Measurements from ENCODE around the gene PBXIP1. TPM values are rescaled to one million over a fixed set of nuclear protein-coding genes. Genes with fewer than 3 reads are reported as not detected.
A peak's percentile ranks its signal among the peaks of the same experiment; 100 is the strongest.

PBXIP1 gene
- total RNA-seq, 3 donors from 2014 or later, result 35.6 to 146 (median 49.4) TPM

DNA sequence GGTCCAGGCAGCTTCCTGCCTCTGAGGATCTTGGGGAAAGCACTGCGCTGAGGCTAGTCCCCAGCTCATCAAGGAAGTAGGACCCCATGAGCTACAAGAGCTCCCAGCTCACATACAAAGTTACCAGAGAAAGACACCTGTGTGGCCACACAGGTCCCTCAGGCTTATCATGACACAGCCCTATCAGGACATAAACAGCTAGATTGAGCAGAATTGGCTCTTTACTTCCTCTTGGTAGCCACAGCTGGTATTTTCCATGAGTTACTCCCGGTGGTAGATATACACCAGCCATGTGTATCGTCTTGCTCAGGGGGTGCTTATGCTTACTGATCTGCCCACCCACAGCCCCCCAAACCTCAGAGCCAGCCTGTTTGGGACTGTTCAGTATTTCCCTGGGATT lies 38.7 kb upstream of the PBXIP1 start:
- peak in 1 of 3 donors; percentile 15 for DNase-seq

DNA sequence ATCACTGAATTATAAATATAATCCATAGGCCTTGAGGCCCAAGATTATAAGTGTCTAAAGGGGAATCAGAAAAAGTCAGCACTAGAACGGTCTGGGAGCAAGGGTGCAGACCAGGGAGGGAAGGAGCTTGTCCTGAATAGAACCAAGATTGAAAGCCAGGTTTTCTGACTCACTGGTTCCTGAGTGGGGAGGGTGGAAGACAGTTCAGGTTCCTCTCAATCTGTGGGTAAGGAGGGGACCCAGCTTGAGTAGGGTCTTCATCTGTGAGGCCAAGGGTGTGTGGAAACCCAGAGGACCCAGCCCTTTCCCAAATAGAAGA lies 38.3 kb upstream of the PBXIP1 start:
- Histone ChIP-seq H3K9me3 (no peaks in the 10 kb centered on the region), H3K4me3 (no peak overlapping the region), H3K4me1 (ENCODE audit: low read depth) (peaks cover 12% of the 10 kb centered on the region), H3K36me3 (ENCODE audit: low read depth) (no peaks in the 10 kb centered on the region)
- DNase-seq, result no peak
- no peak for ATAC-seq
- intact Hi-C loops (cut with DNase I, micrococcal nuclease), result no loop called here
- TF ChIP-seq, protein P1, sequence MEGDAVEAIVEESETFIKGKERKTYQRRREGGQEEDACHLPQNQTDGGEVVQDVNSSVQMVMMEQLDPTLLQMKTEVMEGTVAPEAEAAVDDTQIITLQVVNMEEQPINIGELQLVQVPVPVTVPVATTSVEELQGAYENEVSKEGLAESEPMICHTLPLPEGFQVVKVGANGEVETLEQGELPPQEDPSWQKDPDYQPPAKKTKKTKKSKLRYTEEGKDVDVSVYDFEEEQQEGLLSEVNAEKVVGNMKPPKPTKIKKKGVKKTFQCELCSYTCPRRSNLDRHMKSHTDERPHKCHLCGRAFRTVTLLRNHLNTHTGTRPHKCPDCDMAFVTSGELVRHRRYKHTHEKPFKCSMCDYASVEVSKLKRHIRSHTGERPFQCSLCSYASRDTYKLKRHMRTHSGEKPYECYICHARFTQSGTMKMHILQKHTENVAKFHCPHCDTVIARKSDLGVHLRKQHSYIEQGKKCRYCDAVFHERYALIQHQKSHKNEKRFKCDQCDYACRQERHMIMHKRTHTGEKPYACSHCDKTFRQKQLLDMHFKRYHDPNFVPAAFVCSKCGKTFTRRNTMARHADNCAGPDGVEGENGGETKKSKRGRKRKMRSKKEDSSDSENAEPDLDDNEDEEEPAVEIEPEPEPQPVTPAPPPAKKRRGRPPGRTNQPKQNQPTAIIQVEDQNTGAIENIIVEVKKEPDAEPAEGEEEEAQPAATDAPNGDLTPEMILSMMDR (IDR thresholded peaks at IDR 0.05), result no peak

More for the DNA sequence above, 38.7 kb upstream of the PBXIP1 start:
- Histone ChIP-seq H3K4me3 (no peak overlapping the region), H3K36me3 (ENCODE audit: low read depth) (no peaks in the 10 kb centered on the region), H3K4me1 (ENCODE audit: low read depth) (peaks cover 11% of the 10 kb centered on the region), H3K9me3 (no peaks in the 10 kb centered on the region)
- intact Hi-C loops (cut with DNase I, micrococcal nuclease), result no loop called here
- TF ChIP-seq, protein P1 (IDR thresholded peaks at IDR 0.05), result no peak
- no peak for ATAC-seq

DNA sequence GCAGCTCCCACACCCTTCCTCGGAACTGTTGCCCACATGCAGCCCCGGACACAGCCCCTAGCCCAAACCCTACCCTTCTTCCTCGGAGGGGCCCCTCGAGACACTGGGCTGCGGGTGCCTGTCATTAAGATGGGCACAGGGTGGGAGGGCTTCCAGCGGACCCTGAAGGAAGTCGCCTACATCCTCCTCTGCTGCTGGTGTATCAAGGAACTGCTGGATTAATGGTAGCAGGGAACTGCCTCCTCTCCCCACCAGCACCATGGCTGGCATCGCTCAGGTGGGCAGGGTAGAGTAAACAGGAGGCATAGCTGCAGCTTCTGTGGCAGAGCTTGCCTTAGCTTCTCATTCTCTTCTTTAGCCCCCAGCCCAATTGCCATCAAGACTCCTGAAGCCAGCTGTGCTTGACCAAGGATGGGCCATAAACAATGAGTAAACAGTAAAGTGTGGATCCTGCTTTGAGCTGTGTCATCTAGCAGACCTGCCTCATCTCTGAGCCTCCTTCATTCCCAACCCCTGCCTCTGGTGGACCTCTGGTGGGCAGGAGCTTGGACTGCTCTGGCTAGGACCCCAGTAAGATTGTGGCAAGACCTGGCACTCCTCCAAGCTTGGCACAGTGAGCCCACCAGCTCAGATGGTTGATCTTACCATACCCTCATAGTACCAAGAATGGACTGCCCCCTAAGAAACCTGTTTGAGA lies 37.8 kb upstream of the PBXIP1 start, which contains the start of gene LENEP:
Gene LENEP, plus strand, starts transcription at position 15 of the 697 bp plus-strand sequence. Its CDS starts 22 bp downstream, at position 37.
- no peaks in the 10 kb centered on the region for H3K36me3 ChIP-seq (ENCODE audit: low read depth)
- DNase-seq (peak in 2 of 3 donors; percentile 35 to 41), ATAC-seq (no peak)
- H3K9me3 ChIP-seq, result no peaks in the 10 kb centered on the region
- TF ChIP-seq, protein P1 (IDR thresholded peaks at IDR 0.05), result no peak
- intact Hi-C loops (cut with DNase I, micrococcal nuclease), result no loop called here
- peaks cover 11% of the 10 kb centered on the region for H3K4me1 ChIP-seq (ENCODE audit: low read depth)
- no peak within 1 kb of the TSS for H3K4me3 ChIP-seq

DNA sequence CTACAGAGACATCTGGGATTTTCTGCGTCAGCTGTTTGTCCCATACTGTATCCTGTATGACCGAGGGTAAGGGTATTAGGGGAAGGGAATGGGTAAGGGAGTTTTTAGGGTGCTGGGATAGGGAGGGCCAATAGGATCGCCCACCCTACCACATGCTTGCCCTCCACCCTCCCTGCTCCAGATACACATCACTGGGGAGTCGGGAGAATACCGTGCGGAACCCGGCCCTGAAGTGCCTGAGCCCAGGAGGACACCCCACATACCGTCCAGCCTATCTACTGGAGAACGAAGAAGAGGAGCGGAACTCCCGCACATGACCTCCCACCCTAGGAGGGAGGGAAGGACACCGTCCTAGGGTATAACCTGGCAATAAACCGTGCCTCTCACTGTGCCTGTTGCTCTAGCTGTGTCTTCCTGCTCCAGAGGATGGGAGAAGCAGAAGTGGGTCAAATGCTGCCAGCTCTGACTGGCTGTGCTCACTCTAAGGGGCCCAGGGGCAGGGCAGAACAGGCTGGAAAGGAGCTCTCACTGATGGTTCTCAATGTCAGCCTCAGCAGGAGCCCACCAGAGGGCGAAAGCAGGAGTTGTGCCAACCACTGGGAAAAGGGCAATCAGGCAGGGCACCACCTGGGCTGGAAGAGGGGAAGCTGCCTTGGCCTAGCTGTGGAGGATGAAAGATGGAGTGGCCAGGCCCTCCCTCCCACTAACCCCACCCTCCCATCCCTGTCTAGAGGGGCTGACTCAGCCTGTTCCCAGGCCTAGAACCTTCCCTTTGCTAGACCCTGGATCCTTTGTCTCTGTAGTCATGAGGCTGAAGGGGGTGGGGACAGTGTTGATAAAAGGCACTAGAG lies 37.0 kb upstream of the PBXIP1 start:
- intact Hi-C loops (cut with DNase I, micrococcal nuclease), result no loop called here
- DNase-seq (peak in 2 of 3 donors; percentile 32 to 41), ATAC-seq (peak; percentile 30)
- Histone ChIP-seq H3K4me1 (ENCODE audit: low read depth) (peaks cover 8% of the 10 kb centered on the region), H3K9me3 (no peaks in the 10 kb centered on the region), H3K4me3 (no peak overlapping the region), H3K36me3 (ENCODE audit: low read depth) (no peaks in the 10 kb centered on the region)
- TF ChIP-seq, protein P1 (IDR thresholded peaks at IDR 0.05), result no peak

DNA sequence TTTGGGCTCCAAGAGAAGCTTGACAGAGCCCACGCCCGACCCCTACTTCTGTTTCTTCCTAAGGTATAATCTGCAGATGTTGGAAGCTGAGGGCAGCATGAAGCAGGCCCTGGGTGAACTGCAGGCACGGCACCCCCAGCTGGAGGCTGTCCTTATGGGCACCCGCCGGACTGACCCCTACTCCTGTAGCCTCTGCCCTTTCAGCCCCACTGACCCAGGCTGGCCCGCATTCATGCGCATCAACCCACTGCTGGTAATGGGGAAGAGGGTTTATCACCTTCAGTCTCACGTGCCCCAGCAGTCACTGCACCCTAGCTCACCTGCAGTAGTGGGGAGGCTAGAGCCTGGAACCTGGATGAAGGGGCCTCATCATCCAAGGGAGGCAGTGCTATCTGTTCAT lies 34.4 kb upstream of the PBXIP1 start:
- H3K36me3 ChIP-seq (ENCODE audit: low read depth), result no peaks in the 10 kb centered on the region
- no peak for ATAC-seq
- intact Hi-C loops (cut with DNase I, micrococcal nuclease), result no loop called here
- peaks cover 8% of the 10 kb centered on the region for H3K4me1 ChIP-seq (ENCODE audit: low read depth)
- H3K4me3 ChIP-seq, result no peak overlapping the region
- TF ChIP-seq, protein P1 (IDR thresholded peaks at IDR 0.05), result no peak
- H3K9me3 ChIP-seq, result no peaks in the 10 kb centered on the region
- DNase-seq, result peak in 2 of 3 donors; percentile 13 to 39
